Hepatocyte (in vitro differentiated cells): Measurements from ENCODE around the gene TMEM255B. TPM values are rescaled to one million over a fixed set of nuclear protein-coding genes. Genes with fewer than 3 reads are reported as not detected.
A peak's percentile ranks its signal among the peaks of the same experiment; 100 is the strongest.

Experiments used
- DNase-seq: peaks from one replicate; pipeline ENCODE4 v3.0.0-alpha.2; 2016; ENCODE audit warnings: low spot score
- H2AFZ ChIP-seq: fragments of 200-600 bp; sonication (generic); 2 replicates; pipeline ENCODE4 v1.6.0; 2016; ENCODE audit warnings: antibody characterized with exemption, mild to moderate bottlenecking
- H3K27ac ChIP-seq: fragments of 200-600 bp; sonication (generic); 2 replicates; pipeline ENCODE4 v1.5.1; 2016; ENCODE audit warnings: mild to moderate bottlenecking
- H3K27me3 ChIP-seq: fragments of 200-600 bp; sonication (generic); 2 replicates; pipeline ENCODE4 v1.6.1; 2016
- H3K36me3 ChIP-seq: fragments of 200-600 bp; sonication (generic); replicated peaks from 2 replicates; pipeline ENCODE4 v1.5.1; 2016; ENCODE audit warnings: low read depth; ENCODE audit not compliant: insufficient read depth
- H3K4me1 ChIP-seq: fragments of 200-600 bp; sonication (generic); 2 replicates; pipeline ENCODE4 v1.5.1; 2016; ENCODE audit warnings: mild to moderate bottlenecking, moderate library complexity; ENCODE audit not compliant: insufficient read depth
- H3K4me2 ChIP-seq: fragments of 200-600 bp; sonication (generic); 2 replicates; pipeline ENCODE4 v1.6.0; 2016
- H3K4me3 ChIP-seq: fragments of 200-600 bp; sonication (generic); 2 replicates; pipeline ENCODE4 v1.5.1; 2016; ENCODE audit warnings: mild to moderate bottlenecking
- H3K79me2 ChIP-seq: fragments of 200-600 bp; sonication (generic); 2 replicates; pipeline ENCODE4 v1.6.0; 2017; ENCODE audit warnings: mild to moderate bottlenecking
- H3K9me2 ChIP-seq: fragments of 200-600 bp; sonication (generic); replicated peaks from 2 replicates; pipeline ENCODE4 v1.6.0; 2017; ENCODE audit warnings: mild to moderate bottlenecking; ENCODE audit not compliant: insufficient read depth
- H3K9me3 ChIP-seq: fragments of 200-600 bp; sonication (generic); 2 replicates; pipeline ENCODE4 v1.5.1; 2016; ENCODE audit warnings: low read depth, mild to moderate bottlenecking
- H4K20me1 ChIP-seq: fragments of 200-600 bp; sonication (generic); 2 replicates; pipeline ENCODE4 v1.6.0; 2016; ENCODE audit warnings: mild to moderate bottlenecking; ENCODE audit not compliant: insufficient read depth, poor library complexity, severe bottlenecking
- CTCF ChIP-seq: fragments of 200-600 bp; sonication (generic); IDR thresholded peaks from 2 replicates; pipeline ENCODE4 v1.5.1; 2016; ENCODE audit warnings: antibody characterized with exemption, mild to moderate bottlenecking; ENCODE audit not compliant: poor library complexity
- EZH2 ChIP-seq: fragments of 200-600 bp; sonication (generic); IDR thresholded peaks from 2 replicates; pipeline ENCODE4 v1.6.1; 2016; ENCODE audit warnings: antibody characterized with exemption, mild to moderate bottlenecking, borderline replicate concordance
- EZH2phosphoT487 ChIP-seq: fragments of 200-600 bp; sonication (generic); IDR thresholded peaks from one replicate; pipeline ENCODE4 v1.6.1; 2018; ENCODE audit warnings: antibody characterized with exemption, mild to moderate bottlenecking, low read depth, moderate library complexity; ENCODE audit not compliant: unreplicated experiment, severe bottlenecking
- WGBS: methylation state at CpG from one replicate; pipeline ENCODE4 v1.1.6; 2016; ENCODE audit warnings: low lambda C conversion rate; ENCODE audit errors: missing lambda C conversion rate; 5-methylcytosine and 5-hydroxymethylcytosine counted together
- polyA plus RNA-seq: library from polyadenylated mRNA; unstranded; fragments of >200 nt; fragmentation: Nextera tagmentation; extraction: Ambion mirVana; gene quantifications from 2 replicates; pipeline ENCODE4 v1.2.1, GENCODE V29; 2016
- total RNA-seq: library from RNA; depleted of rRNA; stranded (reverse); fragments of >200 nt; gene quantifications from 2 replicates; pipeline ENCODE4 v1.2.3, GENCODE V29; 2014

TMEM255B gene
- total and polyA plus RNA-seq, 2 experiments from 2014 or later: 0.10 to 4.0 TPM

DNA sequence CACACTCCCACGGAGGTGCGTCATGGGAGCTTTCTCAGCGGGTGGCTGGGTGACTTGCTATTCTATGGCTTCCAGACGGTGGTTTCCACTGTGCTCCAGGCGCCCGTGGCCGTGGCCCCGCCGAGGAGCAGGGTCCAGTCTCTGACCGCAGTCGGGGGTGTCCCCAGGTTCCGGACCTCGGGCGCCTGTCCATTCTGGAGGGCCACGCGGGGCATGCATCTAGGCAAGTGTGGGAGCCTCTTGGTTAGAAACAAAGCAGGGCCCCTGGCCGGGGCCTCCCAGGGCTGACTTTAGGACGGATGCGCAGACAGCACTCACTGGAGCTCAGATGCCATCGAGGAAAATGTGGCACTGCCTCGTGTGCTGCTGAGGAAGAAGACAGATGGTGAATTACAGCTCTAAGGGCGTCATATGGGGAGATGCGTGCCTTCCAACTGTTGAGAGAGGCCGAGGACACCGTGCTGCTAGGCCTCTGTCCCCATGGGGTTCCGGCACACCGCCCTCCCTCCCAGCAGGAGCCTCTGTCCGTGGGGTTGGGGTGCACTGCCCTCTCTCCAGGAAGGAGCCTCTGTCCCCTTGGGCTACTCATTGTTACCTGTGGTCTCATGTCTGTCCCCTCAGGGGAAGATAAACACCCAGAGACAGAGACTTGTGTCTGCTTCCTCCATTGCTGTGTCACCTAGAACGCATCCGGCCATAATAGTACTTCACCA is 38.1 kb downstream of the TMEM255B start:
- H3K9me2 ChIP-seq: no peaks in the 10 kb centered on the region
- no peak overlapping the region for H3K27ac ChIP-seq
- no peak overlapping the region for H3K4me2 ChIP-seq
- no peak overlapping the region for H2AFZ ChIP-seq
- H4K20me1 ChIP-seq: no peaks in the 10 kb centered on the region
- WGBS: 98% methylated on average over 29 of the region's 30 CpGs
- no peak for DNase-seq
- peaks cover 5% of the 10 kb centered on the region for H3K4me1 ChIP-seq
- no peaks in the 10 kb centered on the region for H3K36me3 ChIP-seq
- no peaks in the 10 kb centered on the region for H3K79me2 ChIP-seq
- H3K4me3 ChIP-seq: no peak overlapping the region
- H3K27me3 ChIP-seq: no peaks in the 10 kb centered on the region
- no peaks in the 10 kb centered on the region for H3K9me3 ChIP-seq
- TF ChIP-seq CTCF: no peak
- no peak for TF ChIP-seq EZH2phosphoT487
- no peak for TF ChIP-seq EZH2

- no peak overlapping the region for H3K27ac ChIP-seq
- H3K9me3 ChIP-seq: no peaks in the 10 kb centered on the region
- no peak overlapping the region for H3K4me2 ChIP-seq
- no peaks in the 10 kb centered on the region for H4K20me1 ChIP-seq
- H3K9me2 ChIP-seq: no peaks in the 10 kb centered on the region
- 94% methylated on average over 2 of the region's 2 CpGs for WGBS
- no peak overlapping the region for H2AFZ ChIP-seq
- no peaks in the 10 kb centered on the region for H3K36me3 ChIP-seq
- H3K27me3 ChIP-seq: no peaks in the 10 kb centered on the region
- no peak overlapping the region for H3K4me3 ChIP-seq
- no peaks in the 10 kb centered on the region for H3K79me2 ChIP-seq
- no peak for DNase-seq
- TF ChIP-seq CTCF: no peak
- peaks cover 5% of the 10 kb centered on the region for H3K4me1 ChIP-seq
These were observed 39.3 kb downstream of the TMEM255B start for GRCh38 chr13:113798200-113798811.

DNA sequence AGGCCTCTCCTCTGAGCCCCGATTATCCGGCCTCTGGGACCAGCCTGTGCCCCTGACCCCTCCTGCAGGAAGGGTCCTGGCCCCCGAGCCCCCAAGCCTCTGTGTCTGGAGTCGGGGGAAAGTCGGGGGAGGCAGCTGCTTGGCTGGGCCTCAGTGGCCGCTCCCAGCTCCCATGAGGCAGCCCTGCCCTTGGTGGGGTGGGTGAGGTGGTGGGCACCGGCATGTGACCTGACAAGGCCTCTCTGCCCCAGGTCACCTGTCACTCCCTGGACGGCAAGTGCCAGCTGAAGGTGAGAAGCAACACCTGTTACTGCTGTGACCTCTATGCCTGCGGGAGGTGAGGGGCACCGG is 41.5 kb downstream of the TMEM255B start:
- H3K27me3 ChIP-seq: no peaks in the 10 kb centered on the region
- H3K9me3 ChIP-seq: no peaks in the 10 kb centered on the region
- peaks cover 5% of the 10 kb centered on the region for H3K4me1 ChIP-seq
- no peak for TF ChIP-seq EZH2phosphoT487
- no peaks in the 10 kb centered on the region for H3K79me2 ChIP-seq
- no peak overlapping the region for H3K4me3 ChIP-seq
- no peaks in the 10 kb centered on the region for H3K9me2 ChIP-seq
- H3K36me3 ChIP-seq: no peaks in the 10 kb centered on the region
- WGBS: 92% methylated on average over 9 of the region's 10 CpGs
- H3K4me2 ChIP-seq: no peak overlapping the region
- DNase-seq: no peak
- no peak overlapping the region for H3K27ac ChIP-seq
- no peak overlapping the region for H2AFZ ChIP-seq
- no peaks in the 10 kb centered on the region for H4K20me1 ChIP-seq

DNA sequence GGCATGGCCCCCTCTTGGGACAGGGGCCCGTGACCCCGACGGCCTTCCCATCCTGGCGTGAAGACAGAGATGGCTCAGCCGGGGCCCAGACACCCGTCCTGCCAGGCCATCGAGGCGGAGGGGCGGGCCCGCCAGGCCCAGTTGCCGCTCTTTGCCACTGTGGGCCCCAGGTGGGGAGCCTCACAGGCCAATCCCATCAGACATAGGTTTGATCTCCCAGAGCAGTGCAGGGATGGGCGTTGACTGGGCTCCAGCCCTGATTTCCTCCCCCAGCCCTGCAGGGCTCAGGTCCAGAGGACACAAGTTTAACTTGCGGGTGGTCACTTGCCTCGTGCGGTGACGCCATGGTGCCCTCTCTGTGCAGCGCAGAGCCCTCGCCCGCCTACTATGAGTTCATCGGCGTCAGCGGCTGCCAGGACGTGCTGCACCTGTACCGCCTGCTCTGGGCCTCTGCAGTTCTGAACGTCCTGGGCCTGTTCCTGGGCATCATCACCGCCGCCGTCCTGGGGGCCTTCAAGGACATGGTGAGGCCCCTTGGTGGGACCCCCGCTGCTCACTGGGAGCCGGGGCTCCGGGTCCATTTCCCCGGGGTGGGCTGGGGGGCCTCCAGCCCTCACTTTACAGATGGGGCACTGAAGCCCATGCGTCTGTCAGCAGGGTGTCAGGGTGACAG is 42.4 kb downstream of the TMEM255B start:
- H3K4me3 ChIP-seq: no peak overlapping the region
- no peak for DNase-seq
- whole genome bisulfite sequencing: 92% methylated on average over 29 of the region's 33 CpGs
- H4K20me1 ChIP-seq: no peaks in the 10 kb centered on the region
- H3K9me3 ChIP-seq: no peaks in the 10 kb centered on the region
- H2AFZ ChIP-seq: peak overlapping the region; percentile 17
- TF ChIP-seq EZH2phosphoT487 (no peak), EZH2 (no peak), CTCF (no peak)
- no peaks in the 10 kb centered on the region for H3K36me3 ChIP-seq
- peak overlapping the region; percentile 50 for H3K4me2 ChIP-seq
- H3K4me1 ChIP-seq: peaks cover 5% of the 10 kb centered on the region
- no peaks in the 10 kb centered on the region for H3K9me2 ChIP-seq
- no peaks in the 10 kb centered on the region for H3K79me2 ChIP-seq
- peak overlapping the region; percentile 65 for H3K27ac ChIP-seq
- H3K27me3 ChIP-seq: no peaks in the 10 kb centered on the region
